Spleen (tissue), 11 donors: ENCODE results near the gene FRS3. TPM values are rescaled to one million over a fixed set of nuclear protein-coding genes. Genes with fewer than 3 reads are reported as not detected.

Experiments
- DNase-seq: peaks from one replicate; pipeline ENCODE4 v3.0.0-alpha.2; 2020
- H3K27ac ChIP-seq, 8 donors: fragments of 200-600 bp; sonication (generic) in 7 of 8; 1 replicate in 4 of 8; 2 replicates in 4 of 8; pipeline versions ENCODE4 v1.5.0 to v1.8.0; 2016 to 2021; ENCODE audit warnings: inconsistent platforms in 4 of 8, mild to moderate bottlenecking in 4 of 8, moderate library complexity in 1 of 8
- H3K27me3 ChIP-seq, 7 donors: fragments of 200-600 bp; sonication (generic) in 6 of 7; replicated peaks in 1 of 7; 1 replicate in 4 of 7; 2 replicates in 3 of 7; pipeline versions ENCODE4 v1.5.0 to v1.8.0; 2016 to 2021; ENCODE audit warnings: inconsistent platforms in 3 of 7, mild to moderate bottlenecking in 1 of 7
- H3K36me3 ChIP-seq, 6 donors: fragments of 200-600 bp; sonication (generic) in 5 of 6; 1 replicate in 4 of 6; 2 replicates in 2 of 6; pipeline versions ENCODE4 v1.5.0 to v1.8.0; 2016 to 2021; ENCODE audit warnings: inconsistent platforms in 2 of 6
- H3K4me1 ChIP-seq, 6 donors: fragments of 200-600 bp; sonication (generic) in 5 of 6; 1 replicate in 3 of 6; 2 replicates in 3 of 6; pipeline versions ENCODE4 v1.5.0 to v1.8.0; 2016 to 2021; ENCODE audit warnings: inconsistent platforms in 3 of 6
- H3K4me3 ChIP-seq, 8 donors: fragments of 200-600 bp; sonication (generic) in 7 of 8; 1 replicate in 4 of 8; 2 replicates in 4 of 8; pipeline versions ENCODE4 v1.5.0 to v1.8.0; 2016 to 2021; ENCODE audit warnings: inconsistent platforms in 4 of 8, mild to moderate bottlenecking in 4 of 8, moderate library complexity in 2 of 8
- H3K9me3 ChIP-seq, 8 donors: fragments of 200-600 bp; sonication (generic) in 7 of 8; 1 replicate in 4 of 8; 2 replicates in 4 of 8; pipeline versions ENCODE4 v1.5.0 to v1.8.0; 2016 to 2021; ENCODE audit warnings: inconsistent platforms in 4 of 8
- POLR2A ChIP-seq, 3 donors: fragments of 450-650 bp; IDR thresholded peaks; one replicate each; pipeline ENCODE4 v1.5.1; 2017; ENCODE audit warnings: antibody characterized with exemption in 3 of 3, mild to moderate bottlenecking in 1 of 3
- POLR2AphosphoS5 ChIP-seq, 3 donors: sonication (generic); formaldehyde crosslinking; IDR thresholded peaks; one replicate each; pipeline ENCODE4 v1.5.1; 2017; ENCODE audit warnings: antibody characterized with exemption in 3 of 3
- WGBS, 5 donors: extraction: QIAGEN DNeasy Blood & Tissue Kit in 3 of 5; methylation state at CpG; one replicate each; pipeline versions ENCODE4 v1.1.5 to v1.1.7; 2013 to 2018; 5-methylcytosine and 5-hydroxymethylcytosine counted together
- intact Hi-C: fragments of 100-400 bp; cut with DNase I; formaldehyde crosslinking; loops from one replicate; pipeline ENCODE4 v1.15.0; 2023; ENCODE audit warnings: low total_unique reads
- polyA plus RNA-seq, 3 donors: library from polyadenylated mRNA; stranded (reverse); fragments of 200-250 nt; gene quantifications; one replicate each; pipeline ENCODE4 v1.2.1, GENCODE V29; 2013
- total RNA-seq, 7 donors: library from RNA; depleted of rRNA in 3 of 7; stranded (reverse); fragments of >200 nt in 3 of 7; fragmentation: NEBNext Ultra II Directional in 4 of 7; extraction: Animal tissue kit (Norgen Biotek cat#: 25700) in 4 of 7; gene quantifications; one replicate each; pipeline versions ENCODE4 v1.1.0 to v1.2.1, GENCODE V29; 2016 to 2021
- TF ChIP-seq, protein P1 (sequence below), 11 experiments: fragments of 200-600 bp in 7 of 11; fragments of 450-650 bp in 4 of 11; sonication (generic) in 4 of 11; IDR thresholded peaks in 8 of 11; conservative IDR thresholded peaks in 3 of 11; 1 replicate in 7 of 11; 2 replicates in 4 of 11; pipeline versions ENCODE4 v1.4.0 to v1.8.0; 2016 to 2021; ENCODE audit warnings: antibody characterized with exemption in 11 of 11, inconsistent platforms in 4 of 11, mild to moderate bottlenecking in 1 of 11
- donor health status: healthy with polysubstance abuse.
- donor health status: DM: no; HTN: no; CAD: no; lungs with moderate emphysema.
- donor health status: DM: no; HTN: no; CAD: no.
- donor health status: Bipolar disorder and iron deficiency.
- donor health status: healthy.
- donor health status: DM: no; HTN: no; CAD: no.
- donor health status: DM: yes; HTN: yes; CAD: no.

Gene FRS3
- total and polyA plus RNA-seq, 10 donors, result 2.6 to 7.3 (median 6.0) TPM

DNA sequence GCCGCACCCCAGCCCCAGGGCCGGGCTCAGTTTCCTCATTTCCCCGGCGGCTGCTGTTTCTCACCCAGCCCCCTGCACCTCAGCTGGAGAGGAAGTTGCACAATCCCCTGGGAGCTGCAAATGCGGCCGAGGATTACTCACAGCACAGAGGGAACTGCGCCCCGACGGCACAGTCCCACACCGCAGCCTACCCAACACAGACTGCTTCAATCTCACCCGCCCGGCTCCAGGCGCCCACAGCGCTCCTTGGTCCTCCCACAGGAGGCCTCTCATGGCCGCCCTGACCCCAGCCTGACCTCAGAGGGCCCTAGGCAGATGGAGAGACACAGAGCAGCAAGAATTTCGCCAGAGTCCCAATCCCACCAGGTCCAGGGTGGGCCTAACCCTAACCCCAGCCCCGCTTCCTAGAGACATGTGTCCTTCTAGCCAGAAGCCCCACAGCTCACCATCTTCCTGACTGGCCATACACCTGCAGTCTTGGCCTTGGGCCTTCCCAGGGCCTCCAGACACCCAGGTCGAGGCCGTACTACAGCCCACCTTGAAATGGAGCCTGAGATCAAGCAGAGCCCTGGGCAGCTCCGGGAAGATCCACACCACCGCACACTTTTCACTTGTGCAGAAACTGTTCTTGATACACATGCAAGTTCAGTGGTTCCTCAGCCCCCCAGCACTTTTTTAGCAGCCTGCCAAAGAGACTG lies 56.0 kb downstream of the FRS3 start:
- peak; percentile 96 for DNase-seq
- peaks cover 0 to 24% (median 0%) of the 10 kb centered on the region in 6 donors for H3K36me3 ChIP-seq
- H3K27ac ChIP-seq, result peak overlapping the region; percentile 80 to 100 (median 94)
- no peaks in the 10 kb centered on the region for H3K9me3 ChIP-seq
- TF ChIP-seq, protein P1, sequence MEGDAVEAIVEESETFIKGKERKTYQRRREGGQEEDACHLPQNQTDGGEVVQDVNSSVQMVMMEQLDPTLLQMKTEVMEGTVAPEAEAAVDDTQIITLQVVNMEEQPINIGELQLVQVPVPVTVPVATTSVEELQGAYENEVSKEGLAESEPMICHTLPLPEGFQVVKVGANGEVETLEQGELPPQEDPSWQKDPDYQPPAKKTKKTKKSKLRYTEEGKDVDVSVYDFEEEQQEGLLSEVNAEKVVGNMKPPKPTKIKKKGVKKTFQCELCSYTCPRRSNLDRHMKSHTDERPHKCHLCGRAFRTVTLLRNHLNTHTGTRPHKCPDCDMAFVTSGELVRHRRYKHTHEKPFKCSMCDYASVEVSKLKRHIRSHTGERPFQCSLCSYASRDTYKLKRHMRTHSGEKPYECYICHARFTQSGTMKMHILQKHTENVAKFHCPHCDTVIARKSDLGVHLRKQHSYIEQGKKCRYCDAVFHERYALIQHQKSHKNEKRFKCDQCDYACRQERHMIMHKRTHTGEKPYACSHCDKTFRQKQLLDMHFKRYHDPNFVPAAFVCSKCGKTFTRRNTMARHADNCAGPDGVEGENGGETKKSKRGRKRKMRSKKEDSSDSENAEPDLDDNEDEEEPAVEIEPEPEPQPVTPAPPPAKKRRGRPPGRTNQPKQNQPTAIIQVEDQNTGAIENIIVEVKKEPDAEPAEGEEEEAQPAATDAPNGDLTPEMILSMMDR (IDR thresholded peaks at IDR 0.05 in 8 of 11, conservative IDR thresholded peaks at IDR 0.05 in 3 of 11), result peak in 3 of 11 experiments; percentile 39 to 53 (median 50)
- TF ChIP-seq POLR2A (IDR thresholded peaks at IDR 0.05) (peak in 2 of 3 donors; percentile 55 to 68), POLR2AphosphoS5 (IDR thresholded peaks at IDR 0.05) (peak; percentile 92 to 93 (median 92))
- intact Hi-C loops, result no loop called here
- peaks cover 44 to 100% (median 99%) of the 10 kb centered on the region in 6 donors for H3K4me1 ChIP-seq
- no peaks in the 10 kb centered on the region for H3K27me3 ChIP-seq
- H3K4me3 ChIP-seq, result peak overlapping the region in 7 of 8 donors; percentile 21 to 74 (median 42)
- WGBS, 5 donors, result 30 to 45% (median 40%) methylated on average over 17 to 21 of the region's 21 CpGs

DNA sequence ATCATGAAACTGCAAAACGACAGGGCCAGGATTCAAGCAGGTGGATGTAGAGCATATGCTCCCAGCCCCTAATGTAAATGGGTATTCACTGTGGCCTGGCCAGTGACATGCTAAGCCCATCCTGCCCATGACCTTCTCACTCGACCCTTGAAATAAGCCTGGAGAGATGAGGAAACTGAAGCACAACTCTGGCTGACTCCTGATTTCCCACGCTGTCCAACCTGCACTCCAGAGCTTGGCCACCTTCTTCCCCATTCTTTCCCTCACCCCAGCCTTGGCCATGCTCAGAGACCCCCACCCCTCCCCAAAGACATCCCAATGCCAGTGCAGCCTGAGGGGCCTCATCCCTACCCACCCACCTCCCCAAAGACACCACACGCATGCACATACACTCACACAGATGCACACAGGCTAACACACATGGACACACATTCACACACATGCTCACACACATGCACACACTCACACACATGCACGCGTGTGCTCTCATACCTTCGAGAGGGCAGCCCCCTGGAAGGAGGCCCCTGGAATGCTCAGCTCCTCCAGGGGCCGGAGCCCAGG lies 56.7 kb downstream of the FRS3 start:
- Histone ChIP-seq H3K9me3 (no peaks in the 10 kb centered on the region), H3K36me3 (peaks cover 0 to 24% (median 0%) of the 10 kb centered on the region in 6 donors), H3K27me3 (no peaks in the 10 kb centered on the region), H3K4me3 (peak overlapping the region; percentile 9 to 74 (median 40)), H3K27ac (peak overlapping the region; percentile 80 to 100 (median 94)), H3K4me1 (peaks cover 42 to 100% (median 98%) of the 10 kb centered on the region in 6 donors)
- TF ChIP-seq POLR2A (IDR thresholded peaks at IDR 0.05), result no peak
- no peak for TF ChIP-seq POLR2AphosphoS5 (IDR thresholded peaks at IDR 0.05)
- TF ChIP-seq, protein P1 (IDR thresholded peaks at IDR 0.05 in 8 of 11, conservative IDR thresholded peaks at IDR 0.05 in 3 of 11), result no peak
- DNase-seq, result no peak
- intact Hi-C loops, result no loop called here
- 29 to 43% (median 33%) methylated on average over 8 of the region's 8 CpGs for WGBS, 5 donors

DNA sequence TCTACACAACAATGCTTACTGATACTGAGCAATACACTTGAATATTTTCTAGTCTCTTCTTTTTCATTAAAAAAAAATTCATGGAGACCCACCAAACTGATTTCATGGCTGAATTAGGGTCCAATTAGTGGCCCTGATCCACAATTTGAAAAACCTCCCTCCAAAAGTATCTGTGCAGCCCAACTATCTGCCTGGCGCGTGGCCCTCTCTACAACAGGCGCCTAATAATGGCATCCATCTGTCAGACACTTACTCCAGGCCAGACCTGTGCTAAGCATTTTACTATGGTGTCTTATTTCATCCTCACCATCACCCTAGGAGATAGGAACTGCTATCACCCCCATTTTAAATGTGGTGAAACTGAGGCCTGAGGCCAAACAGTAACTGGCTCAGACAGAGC lies 58.3 kb downstream of the FRS3 start:
- no peaks in the 10 kb centered on the region for H3K9me3 ChIP-seq
- DNase-seq, result no peak
- H3K27me3 ChIP-seq, result no peaks in the 10 kb centered on the region
- 94 to 99% (median 95%) methylated on average over 3 of the region's 3 CpGs for WGBS, 5 donors
- intact Hi-C loops, result no loop called here
- peak overlapping the region in 4 of 8 donors; percentile 42 to 74 (median 48) for H3K4me3 ChIP-seq
- no peak for TF ChIP-seq POLR2AphosphoS5 (IDR thresholded peaks at IDR 0.05)
- TF ChIP-seq, protein P1 (IDR thresholded peaks at IDR 0.05 in 8 of 11, conservative IDR thresholded peaks at IDR 0.05 in 3 of 11), result no peak
- TF ChIP-seq POLR2A (IDR thresholded peaks at IDR 0.05), result no peak
- H3K27ac ChIP-seq, result peak overlapping the region in 5 of 8 donors; percentile 4 to 100 (median 99)
- peaks cover 44 to 100% (median 98%) of the 10 kb centered on the region in 6 donors for H3K4me1 ChIP-seq
- H3K36me3 ChIP-seq, result peaks cover 0 to 20% (median 0%) of the 10 kb centered on the region in 6 donors

DNA sequence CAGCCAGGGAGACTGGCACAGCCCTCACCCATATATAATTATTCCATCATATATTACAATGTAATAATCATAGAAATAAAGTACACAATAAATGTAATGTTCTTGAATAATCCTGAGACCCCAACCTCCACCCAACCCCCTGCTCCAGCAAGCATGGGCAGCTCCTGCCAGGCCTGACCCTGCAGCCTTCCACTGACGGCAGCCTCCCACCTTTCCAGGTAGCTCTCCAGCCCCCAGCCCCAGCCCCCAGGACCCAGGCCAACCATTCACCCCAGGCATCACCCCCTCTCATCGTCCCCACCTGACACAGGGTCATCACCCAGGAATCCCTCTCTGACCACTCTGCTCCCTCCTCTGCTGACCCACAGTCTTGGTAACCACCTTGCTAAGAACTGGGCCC lies 58.9 kb downstream of the FRS3 start:
- H3K27ac ChIP-seq, result peak overlapping the region in 5 of 8 donors; percentile 15 to 100 (median 99)
- TF ChIP-seq, protein P1 (IDR thresholded peaks at IDR 0.05 in 8 of 11, conservative IDR thresholded peaks at IDR 0.05 in 3 of 11), result no peak
- no peak for TF ChIP-seq POLR2AphosphoS5 (IDR thresholded peaks at IDR 0.05)
- TF ChIP-seq POLR2A (IDR thresholded peaks at IDR 0.05), result no peak
- peaks cover 48 to 100% (median 98%) of the 10 kb centered on the region in 6 donors for H3K4me1 ChIP-seq
- intact Hi-C loops, result no loop called here
- no peaks in the 10 kb centered on the region for H3K9me3 ChIP-seq
- no peak for DNase-seq
- no peaks in the 10 kb centered on the region for H3K27me3 ChIP-seq
- peak overlapping the region in 2 of 8 donors; percentile 13 to 74 for H3K4me3 ChIP-seq
- H3K36me3 ChIP-seq, result peaks cover 0 to 17% (median 0%) of the 10 kb centered on the region in 6 donors
- WGBS, 5 donors, result 77 to 100% (median 87%) methylated on average over 2 of the region's 2 CpGs
